Measurements from ENCODE around the gene INPP5F.

INPP5F gene

DNA sequence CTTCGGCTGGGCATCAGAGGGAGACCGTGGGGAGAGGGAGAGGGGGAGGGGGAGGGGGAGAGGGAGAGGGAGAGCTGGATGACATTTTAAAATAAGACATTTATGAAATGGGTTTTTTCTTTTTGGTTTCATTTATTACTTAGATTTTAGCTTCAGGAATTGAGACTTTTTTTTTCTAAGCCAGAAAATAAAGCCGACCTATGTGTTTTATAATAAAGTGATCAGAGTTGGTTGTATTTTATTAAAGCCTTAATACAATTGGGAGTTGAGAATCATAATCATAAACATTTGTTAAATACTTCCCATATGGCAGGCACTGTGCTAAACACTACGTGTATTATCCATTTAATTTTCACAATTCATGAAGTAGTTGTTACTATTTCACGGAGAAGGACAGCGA is 70.2 kb downstream of the INPP5F start:
- TF ChIP-seq, protein P1, sequence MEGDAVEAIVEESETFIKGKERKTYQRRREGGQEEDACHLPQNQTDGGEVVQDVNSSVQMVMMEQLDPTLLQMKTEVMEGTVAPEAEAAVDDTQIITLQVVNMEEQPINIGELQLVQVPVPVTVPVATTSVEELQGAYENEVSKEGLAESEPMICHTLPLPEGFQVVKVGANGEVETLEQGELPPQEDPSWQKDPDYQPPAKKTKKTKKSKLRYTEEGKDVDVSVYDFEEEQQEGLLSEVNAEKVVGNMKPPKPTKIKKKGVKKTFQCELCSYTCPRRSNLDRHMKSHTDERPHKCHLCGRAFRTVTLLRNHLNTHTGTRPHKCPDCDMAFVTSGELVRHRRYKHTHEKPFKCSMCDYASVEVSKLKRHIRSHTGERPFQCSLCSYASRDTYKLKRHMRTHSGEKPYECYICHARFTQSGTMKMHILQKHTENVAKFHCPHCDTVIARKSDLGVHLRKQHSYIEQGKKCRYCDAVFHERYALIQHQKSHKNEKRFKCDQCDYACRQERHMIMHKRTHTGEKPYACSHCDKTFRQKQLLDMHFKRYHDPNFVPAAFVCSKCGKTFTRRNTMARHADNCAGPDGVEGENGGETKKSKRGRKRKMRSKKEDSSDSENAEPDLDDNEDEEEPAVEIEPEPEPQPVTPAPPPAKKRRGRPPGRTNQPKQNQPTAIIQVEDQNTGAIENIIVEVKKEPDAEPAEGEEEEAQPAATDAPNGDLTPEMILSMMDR (IDR thresholded peaks at IDR 0.05), result no peak
- Histone ChIP-seq H3K27me3 (ENCODE audit: control insufficient read depth, insufficient read depth, low read length) (no peaks in the 10 kb centered on the region), H3K79me2 (no peaks in the 10 kb centered on the region), H3K4me3 (ENCODE audit: low read depth, low read length) (no peak overlapping the region), H3K4me2 (ENCODE audit: low read length) (no peak overlapping the region), H2AFZ (no peak overlapping the region), H3K9ac (no peak overlapping the region), H3K9me3 (ENCODE audit: control insufficient read depth, low read length) (no peaks in the 10 kb centered on the region), H3K4me1 (no peaks in the 10 kb centered on the region), H3K36me3 (ENCODE audit: control insufficient read depth, insufficient read depth, low read length) (no peaks in the 10 kb centered on the region), H3K27ac (no peak overlapping the region)

DNA sequence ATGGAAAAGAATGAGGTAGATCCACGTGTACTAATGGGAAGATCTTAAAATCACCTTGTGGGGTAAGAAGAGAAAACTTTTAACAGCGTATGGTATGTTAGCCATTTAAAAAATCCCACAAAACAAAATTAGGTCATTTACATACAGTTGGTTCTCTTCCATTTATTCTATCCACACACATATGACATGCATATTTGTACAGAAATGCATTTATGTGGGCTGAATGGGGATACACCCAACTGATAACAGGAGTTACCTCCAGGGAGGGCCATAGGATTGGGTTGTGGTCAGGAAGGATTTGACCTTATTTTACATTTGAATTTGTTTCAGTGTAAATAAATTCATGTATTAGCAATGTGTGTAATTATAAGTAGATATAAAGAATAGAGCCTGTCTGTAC is 75.3 kb downstream of the INPP5F start:
- Histone ChIP-seq H3K36me3 (ENCODE audit: control insufficient read depth, insufficient read depth, low read length) (no peaks in the 10 kb centered on the region), H3K27ac (no peak overlapping the region), H2AFZ (no peak overlapping the region), H3K9ac (no peak overlapping the region), H3K4me3 (ENCODE audit: low read depth, low read length) (no peak overlapping the region), H3K9me3 (ENCODE audit: control insufficient read depth, low read length) (no peaks in the 10 kb centered on the region), H3K4me2 (ENCODE audit: low read length) (no peak overlapping the region), H3K79me2 (no peaks in the 10 kb centered on the region), H3K27me3 (ENCODE audit: control insufficient read depth, insufficient read depth, low read length) (no peaks in the 10 kb centered on the region), H3K4me1 (no peaks in the 10 kb centered on the region)
- TF ChIP-seq, protein P1 (IDR thresholded peaks at IDR 0.05), result no peak

DNA sequence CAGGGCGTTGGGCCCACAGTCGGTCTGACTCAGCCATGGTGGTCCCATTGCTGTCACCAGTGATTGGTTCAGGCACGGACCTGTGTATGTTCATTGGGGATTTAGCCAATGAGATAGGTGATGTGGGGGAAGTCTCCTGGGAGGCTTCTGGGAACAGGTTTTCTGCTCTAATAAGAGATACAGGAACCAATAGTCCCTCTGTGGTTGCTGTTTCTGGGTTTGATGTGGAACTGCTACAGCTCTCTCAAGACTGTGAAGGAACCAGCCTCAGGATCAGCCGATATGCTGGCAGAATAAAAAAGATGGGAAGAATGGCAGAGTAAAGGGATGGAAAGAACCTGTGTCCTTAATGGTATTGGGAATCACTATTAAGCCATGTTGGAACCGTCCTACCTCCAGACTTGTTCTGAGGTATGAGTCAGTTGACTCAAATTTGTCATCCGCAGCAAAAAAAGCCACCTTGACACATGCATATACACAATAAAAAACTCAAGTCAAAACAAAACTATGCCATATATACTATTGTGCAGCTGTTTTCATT is 76.2 kb downstream of the INPP5F start:
- H3K4me2 ChIP-seq (ENCODE audit: low read length), result no peak overlapping the region
- TF ChIP-seq, protein P1 (IDR thresholded peaks at IDR 0.05), result no peak
- H3K27me3 ChIP-seq (ENCODE audit: control insufficient read depth, insufficient read depth, low read length), result no peaks in the 10 kb centered on the region
- no peak overlapping the region for H3K9ac ChIP-seq
- no peak overlapping the region for H3K4me3 ChIP-seq (ENCODE audit: low read depth, low read length)
- H3K9me3 ChIP-seq (ENCODE audit: control insufficient read depth, low read length), result no peaks in the 10 kb centered on the region
- no peak overlapping the region for H3K27ac ChIP-seq
- no peaks in the 10 kb centered on the region for H3K36me3 ChIP-seq (ENCODE audit: control insufficient read depth, insufficient read depth, low read length)
- H2AFZ ChIP-seq, result no peak overlapping the region
- no peaks in the 10 kb centered on the region for H3K79me2 ChIP-seq
- no peaks in the 10 kb centered on the region for H3K4me1 ChIP-seq

DNA sequence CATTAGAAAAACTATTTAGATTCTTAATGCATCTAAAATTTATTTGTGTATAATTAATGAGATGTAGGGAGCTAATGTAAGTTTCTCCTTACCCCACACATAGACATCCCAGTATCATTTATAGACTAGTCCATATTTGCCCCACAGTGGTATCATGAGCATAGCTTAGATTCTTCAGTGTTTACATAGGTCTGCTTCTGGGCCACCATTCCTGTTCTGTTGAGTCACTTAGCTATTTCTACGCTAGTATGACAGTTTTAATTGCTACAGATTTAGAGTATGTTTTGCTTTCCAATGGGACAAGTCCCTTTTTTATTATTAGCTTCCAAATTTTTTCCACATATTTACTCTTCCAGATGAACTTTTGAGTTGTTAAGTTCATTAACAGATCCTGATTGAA is 77.4 kb downstream of the INPP5F start:
- Histone ChIP-seq H3K79me2 (no peaks in the 10 kb centered on the region), H3K4me3 (ENCODE audit: low read depth, low read length) (no peak overlapping the region), H3K36me3 (ENCODE audit: control insufficient read depth, insufficient read depth, low read length) (no peaks in the 10 kb centered on the region), H3K4me2 (ENCODE audit: low read length) (no peak overlapping the region), H2AFZ (no peak overlapping the region), H3K4me1 (no peaks in the 10 kb centered on the region), H3K9ac (no peak overlapping the region), H3K9me3 (ENCODE audit: control insufficient read depth, low read length) (no peaks in the 10 kb centered on the region), H3K27ac (no peak overlapping the region), H3K27me3 (ENCODE audit: control insufficient read depth, insufficient read depth, low read length) (no peaks in the 10 kb centered on the region)
- TF ChIP-seq, protein P1 (IDR thresholded peaks at IDR 0.05), result no peak

DNA sequence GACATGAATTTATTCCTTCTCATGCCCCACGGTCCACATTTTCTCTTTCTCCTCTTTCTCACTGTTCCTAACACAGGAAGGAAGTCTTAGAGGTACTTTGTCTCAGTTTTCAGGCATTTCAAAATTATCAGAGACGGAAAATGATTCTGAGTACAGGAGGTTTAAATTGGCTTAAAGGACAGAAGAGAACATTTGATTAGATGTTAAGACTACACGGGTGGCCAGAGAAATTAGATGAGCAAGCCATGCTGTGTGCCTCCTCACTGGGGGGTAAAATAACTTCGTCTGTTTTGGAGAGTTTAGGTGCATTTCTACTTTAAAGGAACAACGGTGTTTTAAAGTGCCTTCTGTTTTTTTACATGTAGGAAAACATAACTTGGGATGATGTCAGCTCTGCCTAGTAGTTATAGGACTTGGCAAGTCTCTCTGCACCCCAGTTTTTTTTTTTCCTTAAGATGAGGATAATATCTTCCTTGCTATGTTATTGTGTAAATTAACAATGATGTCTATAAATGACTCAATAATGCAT is 79.9 kb downstream of the INPP5F start:
- no peaks in the 10 kb centered on the region for H3K9me3 ChIP-seq (ENCODE audit: control insufficient read depth, low read length)
- TF ChIP-seq, protein P1 (IDR thresholded peaks at IDR 0.05), result no peak
- H3K9ac ChIP-seq, result no peak overlapping the region
- H3K4me1 ChIP-seq, result no peaks in the 10 kb centered on the region
- H3K4me3 ChIP-seq (ENCODE audit: low read depth, low read length), result no peak overlapping the region
- H2AFZ ChIP-seq, result no peak overlapping the region
- no peak overlapping the region for H3K4me2 ChIP-seq (ENCODE audit: low read length)
- no peaks in the 10 kb centered on the region for H3K36me3 ChIP-seq (ENCODE audit: control insufficient read depth, insufficient read depth, low read length)
- no peak overlapping the region for H3K27ac ChIP-seq
- H3K27me3 ChIP-seq (ENCODE audit: control insufficient read depth, insufficient read depth, low read length), result no peaks in the 10 kb centered on the region
- no peaks in the 10 kb centered on the region for H3K79me2 ChIP-seq
